Hepatocyte (in vitro differentiated cells): ENCODE results near the gene C4orf50. TPM values are rescaled to one million over a fixed set of nuclear protein-coding genes. Genes with fewer than 3 reads are reported as not detected.
"Not testable (repeated sequence)": the region's sequence is repeated elsewhere in the genome, so short reads cannot be mapped to it uniquely, and the experiment has no call there.

Experiments
- DNase-seq: peaks from one replicate; pipeline ENCODE4 v3.0.0-alpha.2; 2016; ENCODE audit warnings: low spot score
- H2AFZ ChIP-seq: fragments of 200-600 bp; sonication (generic); 2 replicates; pipeline ENCODE4 v1.6.0; 2016; ENCODE audit warnings: antibody characterized with exemption, mild to moderate bottlenecking
- H3K27ac ChIP-seq: fragments of 200-600 bp; sonication (generic); 2 replicates; pipeline ENCODE4 v1.5.1; 2016; ENCODE audit warnings: mild to moderate bottlenecking
- H3K27me3 ChIP-seq: fragments of 200-600 bp; sonication (generic); 2 replicates; pipeline ENCODE4 v1.6.1; 2016
- H3K36me3 ChIP-seq: fragments of 200-600 bp; sonication (generic); replicated peaks from 2 replicates; pipeline ENCODE4 v1.5.1; 2016; ENCODE audit warnings: low read depth; ENCODE audit not compliant: insufficient read depth
- H3K4me1 ChIP-seq: fragments of 200-600 bp; sonication (generic); 2 replicates; pipeline ENCODE4 v1.5.1; 2016; ENCODE audit warnings: mild to moderate bottlenecking, moderate library complexity; ENCODE audit not compliant: insufficient read depth
- H3K4me2 ChIP-seq: fragments of 200-600 bp; sonication (generic); 2 replicates; pipeline ENCODE4 v1.6.0; 2016
- H3K4me3 ChIP-seq: fragments of 200-600 bp; sonication (generic); 2 replicates; pipeline ENCODE4 v1.5.1; 2016; ENCODE audit warnings: mild to moderate bottlenecking
- H3K79me2 ChIP-seq: fragments of 200-600 bp; sonication (generic); 2 replicates; pipeline ENCODE4 v1.6.0; 2017; ENCODE audit warnings: mild to moderate bottlenecking
- H3K9me2 ChIP-seq: fragments of 200-600 bp; sonication (generic); replicated peaks from 2 replicates; pipeline ENCODE4 v1.6.0; 2017; ENCODE audit warnings: mild to moderate bottlenecking; ENCODE audit not compliant: insufficient read depth
- H3K9me3 ChIP-seq: fragments of 200-600 bp; sonication (generic); 2 replicates; pipeline ENCODE4 v1.5.1; 2016; ENCODE audit warnings: low read depth, mild to moderate bottlenecking
- H4K20me1 ChIP-seq: fragments of 200-600 bp; sonication (generic); 2 replicates; pipeline ENCODE4 v1.6.0; 2016; ENCODE audit warnings: mild to moderate bottlenecking; ENCODE audit not compliant: insufficient read depth, poor library complexity, severe bottlenecking
- EZH2 ChIP-seq: fragments of 200-600 bp; sonication (generic); IDR thresholded peaks from 2 replicates; pipeline ENCODE4 v1.6.1; 2016; ENCODE audit warnings: antibody characterized with exemption, mild to moderate bottlenecking, borderline replicate concordance
- EZH2phosphoT487 ChIP-seq: fragments of 200-600 bp; sonication (generic); IDR thresholded peaks from one replicate; pipeline ENCODE4 v1.6.1; 2018; ENCODE audit warnings: antibody characterized with exemption, mild to moderate bottlenecking, low read depth, moderate library complexity; ENCODE audit not compliant: unreplicated experiment, severe bottlenecking
- WGBS: methylation state at CpG from one replicate; pipeline ENCODE4 v1.1.6; 2016; ENCODE audit warnings: low lambda C conversion rate; ENCODE audit errors: missing lambda C conversion rate; 5-methylcytosine and 5-hydroxymethylcytosine counted together
- polyA plus RNA-seq: library from polyadenylated mRNA; unstranded; fragments of >200 nt; fragmentation: Nextera tagmentation; extraction: Ambion mirVana; gene quantifications from 2 replicates; pipeline ENCODE4 v1.2.1, GENCODE V29; 2016
- total RNA-seq: library from RNA; depleted of rRNA; stranded (reverse); fragments of >200 nt; gene quantifications from 2 replicates; pipeline ENCODE4 v1.2.3, GENCODE V29; 2014
- TF ChIP-seq, protein P1 (sequence below): fragments of 200-600 bp; sonication (generic); IDR thresholded peaks from 2 replicates; pipeline ENCODE4 v1.5.1; 2016; ENCODE audit warnings: antibody characterized with exemption, mild to moderate bottlenecking; ENCODE audit not compliant: poor library complexity

The C4orf50 gene
- total and polyA plus RNA-seq, 2 experiments from 2014 or later = not detected

- Histone ChIP-seq H3K4me1 (no peaks in the 10 kb centered on the region), H3K27ac (no peak overlapping the region), H2AFZ (no peak overlapping the region), H4K20me1 (no peaks in the 10 kb centered on the region), H3K4me3 (no peak overlapping the region), H3K4me2 (no peak overlapping the region), H3K9me3 (no peaks in the 10 kb centered on the region), H3K27me3 (peaks cover 6% of the 10 kb centered on the region), H3K9me2 (no peaks in the 10 kb centered on the region), H3K36me3 (no peaks in the 10 kb centered on the region), H3K79me2 (no peaks in the 10 kb centered on the region)
- no peak for TF ChIP-seq EZH2phosphoT487
- TF ChIP-seq, protein P1, sequence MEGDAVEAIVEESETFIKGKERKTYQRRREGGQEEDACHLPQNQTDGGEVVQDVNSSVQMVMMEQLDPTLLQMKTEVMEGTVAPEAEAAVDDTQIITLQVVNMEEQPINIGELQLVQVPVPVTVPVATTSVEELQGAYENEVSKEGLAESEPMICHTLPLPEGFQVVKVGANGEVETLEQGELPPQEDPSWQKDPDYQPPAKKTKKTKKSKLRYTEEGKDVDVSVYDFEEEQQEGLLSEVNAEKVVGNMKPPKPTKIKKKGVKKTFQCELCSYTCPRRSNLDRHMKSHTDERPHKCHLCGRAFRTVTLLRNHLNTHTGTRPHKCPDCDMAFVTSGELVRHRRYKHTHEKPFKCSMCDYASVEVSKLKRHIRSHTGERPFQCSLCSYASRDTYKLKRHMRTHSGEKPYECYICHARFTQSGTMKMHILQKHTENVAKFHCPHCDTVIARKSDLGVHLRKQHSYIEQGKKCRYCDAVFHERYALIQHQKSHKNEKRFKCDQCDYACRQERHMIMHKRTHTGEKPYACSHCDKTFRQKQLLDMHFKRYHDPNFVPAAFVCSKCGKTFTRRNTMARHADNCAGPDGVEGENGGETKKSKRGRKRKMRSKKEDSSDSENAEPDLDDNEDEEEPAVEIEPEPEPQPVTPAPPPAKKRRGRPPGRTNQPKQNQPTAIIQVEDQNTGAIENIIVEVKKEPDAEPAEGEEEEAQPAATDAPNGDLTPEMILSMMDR = no peak
- TF ChIP-seq EZH2 = no peak
- DNase-seq = no peak
- WGBS = 70% methylated on average over 4 of the region's 4 CpGs
These were observed 21.6 kb downstream of the C4orf50 start for GRCh38 chr4:5996641-5997040.

GRCh38 chr4:5995901-5996623, 22.2 kb downstream of the C4orf50 start:
- DNase-seq = no peak
- no peaks in the 10 kb centered on the region for H3K9me2 ChIP-seq
- H3K4me3 ChIP-seq = no peak overlapping the region
- no peaks in the 10 kb centered on the region for H3K4me1 ChIP-seq
- TF ChIP-seq EZH2 (no peak), EZH2phosphoT487 (no peak)
- TF ChIP-seq, protein P1 = no peak
- H3K27ac ChIP-seq = no peak overlapping the region
- H3K9me3 ChIP-seq = no peaks in the 10 kb centered on the region
- H2AFZ ChIP-seq = no peak overlapping the region
- 83% methylated on average over 16 of the region's 19 CpGs for WGBS
- H3K4me2 ChIP-seq = no peak overlapping the region
- peaks cover 6% of the 10 kb centered on the region for H3K27me3 ChIP-seq
- H3K36me3 ChIP-seq = no peaks in the 10 kb centered on the region
- H3K79me2 ChIP-seq = no peaks in the 10 kb centered on the region
- H4K20me1 ChIP-seq = no peaks in the 10 kb centered on the region

- Histone ChIP-seq H3K4me3 (no peak overlapping the region), H4K20me1 (no peaks in the 10 kb centered on the region), H3K36me3 (no peaks in the 10 kb centered on the region), H3K9me3 (no peaks in the 10 kb centered on the region), H3K9me2 (no peaks in the 10 kb centered on the region), H2AFZ (no peak overlapping the region), H3K79me2 (no peaks in the 10 kb centered on the region), H3K4me2 (no peak overlapping the region), H3K4me1 (no peaks in the 10 kb centered on the region), H3K27me3 (peaks cover 9% of the 10 kb centered on the region), H3K27ac (no peak overlapping the region)
- TF ChIP-seq, protein P1 = no peak
- no peak for TF ChIP-seq EZH2
- WGBS = 90% methylated on average over 19 of the region's 23 CpGs
- no peak for DNase-seq
These were observed 24.1 kb downstream of the C4orf50 start for GRCh38 chr4:5993876-5994811.

DNA sequence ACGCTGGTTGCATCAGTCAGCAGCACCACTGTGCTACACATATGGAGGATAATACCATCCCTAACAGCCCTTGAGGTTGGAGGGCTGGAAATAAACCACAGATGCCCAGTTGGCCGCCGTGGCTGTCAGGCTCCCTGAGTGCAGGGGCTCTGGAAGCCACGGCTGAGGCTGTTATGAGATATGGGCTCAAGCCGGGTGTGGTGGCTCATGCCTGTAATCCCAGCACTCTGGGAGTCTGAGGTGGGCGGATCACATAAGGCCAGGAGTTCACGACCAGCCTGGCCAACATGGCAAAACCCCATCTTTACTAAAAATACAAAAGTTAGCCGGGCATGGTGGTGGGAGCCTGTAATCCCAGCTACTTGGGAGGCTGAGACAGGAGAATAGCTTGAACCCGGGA, 24.9 kb downstream of the C4orf50 start:
- H3K27me3 ChIP-seq, DNase-seq, H3K27ac ChIP-seq, H3K4me3 ChIP-seq, H3K9me3 ChIP-seq, H3K9me2 ChIP-seq, H2AFZ ChIP-seq, H4K20me1 ChIP-seq, H3K36me3 ChIP-seq, H3K79me2 ChIP-seq, H3K4me1 ChIP-seq, H3K4me2 ChIP-seq: not testable (repeated sequence)
- 74% methylated on average over 9 of the region's 9 CpGs for WGBS
